Measurements from ENCODE around the gene COMMD10. TPM values are rescaled to one million over a fixed set of nuclear protein-coding genes. Genes with fewer than 3 reads are reported as not detected.
"Not testable (repeated sequence)": the region's sequence is repeated elsewhere in the genome, so short reads cannot be mapped to it uniquely, and the experiment has no call there.

Gene COMMD10
- total RNA-seq, 4 donors from 2014 or later = 24.3 to 83.8 (median 34.4) TPM

DNA sequence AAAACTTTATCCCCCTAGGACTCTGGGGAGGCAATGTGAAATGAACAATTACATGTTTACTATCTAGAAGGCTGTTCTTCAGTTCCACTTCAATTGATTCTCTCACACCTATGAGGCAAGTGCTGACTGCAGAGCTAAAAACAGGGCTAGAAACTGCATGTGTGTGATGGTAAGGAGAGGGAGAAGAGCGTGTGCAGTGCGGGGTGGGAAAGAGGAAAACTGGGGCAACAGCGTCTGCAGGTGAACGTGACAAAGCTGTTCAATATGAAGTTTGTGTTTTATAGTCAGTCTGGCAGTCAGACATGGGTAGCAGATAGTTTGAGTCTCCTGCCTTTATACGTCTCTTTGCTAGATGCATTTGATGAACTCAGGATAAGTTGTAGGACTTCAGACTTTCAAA is 6.6 kb upstream of the COMMD10 start:
- in situ Hi-C loops (cut with MboI; ENCODE audit: low pct_ligation_motif_present in 1 of 4, low pct_unique_long_range_greater_than_20kb in 1 of 4, low sequenced_read_pairs in 3 of 4) (loop anchor here in 1 of 4 donors (10.0 kb wide), 1 partner anchor 453 kb away; the partner anchor contains the start of gene TMED7), intact Hi-C loops (cut with DNase I; ENCODE audit: low total_unique reads) (no loop called here)
- Histone ChIP-seq H3K36me3 (no peaks in the 10 kb centered on the region), H3K4me1 (peaks cover 0 to 3% (median 0%) of the 10 kb centered on the region in 4 donors), H3K27me3 (no peaks in the 10 kb centered on the region), H3K27ac (no peak overlapping the region), H3K4me3 (no peak overlapping the region), H3K9me3 (no peaks in the 10 kb centered on the region)
- WGBS, 2 donors (ENCODE audit: low coverage in 1 of 2) = 84 to 86% methylated on average over 4 to 5 of the region's 5 CpGs
- DNase-seq = no peak
- TF ChIP-seq, protein P1, sequence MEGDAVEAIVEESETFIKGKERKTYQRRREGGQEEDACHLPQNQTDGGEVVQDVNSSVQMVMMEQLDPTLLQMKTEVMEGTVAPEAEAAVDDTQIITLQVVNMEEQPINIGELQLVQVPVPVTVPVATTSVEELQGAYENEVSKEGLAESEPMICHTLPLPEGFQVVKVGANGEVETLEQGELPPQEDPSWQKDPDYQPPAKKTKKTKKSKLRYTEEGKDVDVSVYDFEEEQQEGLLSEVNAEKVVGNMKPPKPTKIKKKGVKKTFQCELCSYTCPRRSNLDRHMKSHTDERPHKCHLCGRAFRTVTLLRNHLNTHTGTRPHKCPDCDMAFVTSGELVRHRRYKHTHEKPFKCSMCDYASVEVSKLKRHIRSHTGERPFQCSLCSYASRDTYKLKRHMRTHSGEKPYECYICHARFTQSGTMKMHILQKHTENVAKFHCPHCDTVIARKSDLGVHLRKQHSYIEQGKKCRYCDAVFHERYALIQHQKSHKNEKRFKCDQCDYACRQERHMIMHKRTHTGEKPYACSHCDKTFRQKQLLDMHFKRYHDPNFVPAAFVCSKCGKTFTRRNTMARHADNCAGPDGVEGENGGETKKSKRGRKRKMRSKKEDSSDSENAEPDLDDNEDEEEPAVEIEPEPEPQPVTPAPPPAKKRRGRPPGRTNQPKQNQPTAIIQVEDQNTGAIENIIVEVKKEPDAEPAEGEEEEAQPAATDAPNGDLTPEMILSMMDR (IDR thresholded peaks at IDR 0.05) = no peak
- TF ChIP-seq POLR2AphosphoS5 (IDR thresholded peaks at IDR 0.05) (no peak), POLR2A (IDR thresholded peaks at IDR 0.05) (no peak), EP300 (IDR thresholded peaks at IDR 0.05; ENCODE audit: low read depth) (no peak)

DNA sequence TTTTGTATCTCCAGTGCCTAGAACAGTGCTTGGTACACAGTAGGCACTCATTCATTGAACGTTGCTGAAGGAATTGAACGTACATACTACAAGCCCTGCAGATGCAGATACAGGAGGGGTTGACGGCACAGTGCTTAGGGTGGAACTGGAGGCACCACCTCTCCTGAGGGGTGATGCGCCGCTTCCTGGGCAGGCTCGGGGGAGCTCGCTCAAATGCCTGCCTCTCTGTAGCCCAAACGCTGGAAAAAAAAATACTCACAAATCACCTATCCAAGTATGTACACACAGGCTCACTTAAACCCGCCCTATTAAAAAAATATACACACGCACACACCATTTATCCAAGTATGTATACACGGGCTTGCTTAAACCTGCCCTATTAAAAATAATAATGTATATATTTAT is 536 bp upstream of the COMMD10 start:
- no peaks in the 10 kb centered on the region for H3K9me3 ChIP-seq
- H3K36me3 ChIP-seq = no peaks in the 10 kb centered on the region
- intact Hi-C loops (cut with DNase I; ENCODE audit: low total_unique reads) = no loop called here
- 9 to 10% methylated on average over 4 to 11 of the region's 11 CpGs for WGBS, 2 donors (ENCODE audit: low coverage in 1 of 2)
- DNase-seq = peak; percentile 23
- TF ChIP-seq POLR2A (IDR thresholded peaks at IDR 0.05) = no peak
- TF ChIP-seq POLR2AphosphoS5 (IDR thresholded peaks at IDR 0.05) = no peak
- no peak for TF ChIP-seq EP300 (IDR thresholded peaks at IDR 0.05; ENCODE audit: low read depth)
- TF ChIP-seq, protein P1 (IDR thresholded peaks at IDR 0.05) = no peak
- no peaks in the 10 kb centered on the region for H3K27me3 ChIP-seq
- H3K4me1 ChIP-seq = peaks cover 0 to 14% (median 12%) of the 10 kb centered on the region in 4 donors
- peak overlapping the region; percentile 86 to 90 (median 88) for H3K27ac ChIP-seq
- in situ Hi-C loops (cut with MboI; ENCODE audit: low pct_ligation_motif_present in 1 of 4, low pct_unique_long_range_greater_than_20kb in 1 of 4, low sequenced_read_pairs in 3 of 4) = no loop called here
- H3K4me3 ChIP-seq = peak overlapping the region; percentile 64 to 88 (median 77)

DNA sequence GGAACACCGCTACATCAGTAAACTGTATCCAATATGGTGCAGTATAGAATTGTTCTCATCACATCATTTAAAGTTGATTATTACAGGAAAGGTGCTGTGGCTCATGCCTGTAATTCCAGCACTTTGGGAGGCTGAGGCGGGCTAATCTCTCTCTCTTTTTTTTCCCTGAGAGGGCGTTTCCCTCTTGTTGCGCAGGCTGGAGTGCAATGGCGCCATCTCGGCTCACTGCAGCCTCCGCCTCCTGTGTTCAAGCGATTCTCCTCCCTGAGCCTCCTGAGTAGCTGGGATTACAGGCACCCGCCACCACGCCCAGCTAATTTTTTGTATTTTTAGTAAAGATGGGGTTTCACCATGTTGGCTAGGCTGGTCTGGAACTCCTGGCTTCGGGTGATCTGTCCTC is 1.5 kb downstream of the COMMD10 start:
- Histone ChIP-seq H3K4me1 (peaks cover 0 to 14% (median 12%) of the 10 kb centered on the region in 4 donors), H3K4me3 (peak overlapping the region in 1 of 4 donors; percentile 69)
- H3K27ac ChIP-seq; H3K9me3 ChIP-seq; DNase-seq; H3K27me3 ChIP-seq; intact Hi-C loops (cut with DNase I; ENCODE audit: low total_unique reads); H3K36me3 ChIP-seq; in situ Hi-C loops (cut with MboI; ENCODE audit: low pct_ligation_motif_present in 1 of 4, low pct_unique_long_range_greater_than_20kb in 1 of 4, low sequenced_read_pairs in 3 of 4): not testable (repeated sequence)
- WGBS, 2 donors (ENCODE audit: low coverage in 1 of 2) = 93 to 98% methylated on average over 6 to 11 of the region's 11 CpGs

DNA sequence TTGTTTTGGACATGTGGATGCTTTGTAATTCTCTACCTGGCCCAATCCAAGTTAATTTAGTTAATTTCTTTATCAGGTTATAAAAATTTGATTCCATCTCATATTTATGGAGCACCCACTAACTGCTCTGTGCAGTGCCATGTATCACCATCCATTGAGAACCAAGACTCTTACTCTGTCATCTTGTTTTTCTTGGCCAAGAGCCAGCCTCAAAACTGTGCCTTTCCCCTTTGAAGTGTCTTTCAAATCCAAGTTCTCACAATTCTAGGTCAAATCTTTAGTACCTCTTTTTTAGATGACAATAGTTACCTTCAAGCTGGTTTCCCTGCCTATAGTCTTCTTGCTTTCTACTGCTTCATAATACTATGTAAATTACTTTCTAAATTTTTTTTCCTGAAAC is 3.2 kb downstream of the COMMD10 start:
- H3K27me3 ChIP-seq = no peaks in the 10 kb centered on the region
- in situ Hi-C loops (cut with MboI; ENCODE audit: low pct_ligation_motif_present in 1 of 4, low pct_unique_long_range_greater_than_20kb in 1 of 4, low sequenced_read_pairs in 3 of 4) = no loop called here

More for the DNA sequence above, 3.2 kb downstream of the COMMD10 start:
- intact Hi-C loops (cut with DNase I; ENCODE audit: low total_unique reads) = no loop called here
- Histone ChIP-seq H3K9me3 (no peaks in the 10 kb centered on the region), H3K4me3 (no peak overlapping the region), H3K4me1 (peaks cover 0 to 14% (median 12%) of the 10 kb centered on the region in 4 donors), H3K36me3 (peaks cover 0 to 9% (median 4%) of the 10 kb centered on the region in 4 donors), H3K27ac (no peak overlapping the region)
- no peak for DNase-seq
- no peak for TF ChIP-seq EP300 (IDR thresholded peaks at IDR 0.05; ENCODE audit: low read depth)
- TF ChIP-seq, protein P1 (IDR thresholded peaks at IDR 0.05) = no peak
- no peak for TF ChIP-seq POLR2AphosphoS5 (IDR thresholded peaks at IDR 0.05)
- TF ChIP-seq POLR2A (IDR thresholded peaks at IDR 0.05) = no peak

All from transverse colon (tissue), 4 donors.